BLaER1 treated with 17β-estradiol and CSF1 and Interleukin-3, amounts not matched to agents 10 nM and 100 nM (cell line): ENCODE measurements around the gene CELSR3.

ENCODE experiments used
- H3K27ac ChIP-seq, 11 experiments: shearing (Covaris generic); formaldehyde crosslinking; 2 replicates each; pipeline ENCODE4 v1.8.1; 2022
- H3K27me3 ChIP-seq, 11 experiments: shearing (Covaris generic); formaldehyde crosslinking; 2 replicates each; pipeline ENCODE4 v1.8.1; 2022
- H3K36me3 ChIP-seq, 11 experiments: shearing (Covaris generic); formaldehyde crosslinking; 2 replicates each; pipeline ENCODE4 v1.8.1; 2022
- H3K4me1 ChIP-seq, 10 experiments: shearing (Covaris generic); formaldehyde crosslinking; 2 replicates each; pipeline ENCODE4 v1.8.1; 2022
- H3K4me2 ChIP-seq, 11 experiments: shearing (Covaris generic); formaldehyde crosslinking; 2 replicates each; pipeline ENCODE4 v1.8.1; 2022
- H3K4me3 ChIP-seq, 10 experiments: shearing (Covaris generic); formaldehyde crosslinking; 2 replicates each; pipeline ENCODE4 v1.8.1; 2022
- H3K9ac ChIP-seq, 11 experiments: shearing (Covaris generic); formaldehyde crosslinking; 2 replicates each; pipeline ENCODE4 v1.8.1; 2022
- H3K9me3 ChIP-seq, 11 experiments: shearing (Covaris generic); formaldehyde crosslinking; replicated peaks in 1 of 11; 2 replicates each; pipeline ENCODE4 v1.8.1; 2022
- H4K20me1 ChIP-seq, 11 experiments: shearing (Covaris generic); formaldehyde crosslinking; 2 replicates each; pipeline ENCODE4 v1.8.1; 2022
- Cebpa-rat ChIP-seq, 11 experiments: shearing (Covaris generic); IDR thresholded peaks; 2 replicates each; pipeline ENCODE4 v1.8.1; 2022

The CELSR3 gene

GRCh38 chr3:48656841-48657281, 5.8 kb downstream of the CELSR3 start:
- Histone ChIP-seq H3K4me1 (peaks cover 5 to 37% (median 27%) of the 10 kb centered on the region in 10 experiments; a peak in 19 of 20 replicates), H3K27ac (peak overlapping the region in 7 of 11 experiments; percentile 4 to 57 (median 51); a peak in 8 of 22 replicates), H3K27me3 (peaks cover 0 to 24% (median 5%) of the 10 kb centered on the region in 11 experiments; a peak in 8 of 22 replicates), H3K4me3 (peak overlapping the region; percentile 58 to 75 (median 65); a peak in 19 of 20 replicates), H3K9ac (peak overlapping the region in 9 of 11 experiments; percentile 37 to 74 (median 65); a peak in 15 of 22 replicates), H3K4me2 (peak overlapping the region; percentile 82 to 95 (median 92)), H3K36me3 (no peaks in the 10 kb centered on the region), H3K9me3 (no peaks in the 10 kb centered on the region), H4K20me1 (peaks cover 0 to 35% (median 8%) of the 10 kb centered on the region in 11 experiments; a peak in 13 of 22 replicates)
- TF ChIP-seq Cebpa-rat (IDR thresholded peaks at IDR 0.05): no peak

GRCh38 chr3:48656061-48656840, 6.4 kb downstream of the CELSR3 start:
- Histone ChIP-seq H3K27me3 (peaks cover 0 to 24% (median 5%) of the 10 kb centered on the region in 11 experiments; a peak in 8 of 22 replicates), H3K9me3 (no peaks in the 10 kb centered on the region), H3K4me1 (peaks cover 2 to 33% (median 23%) of the 10 kb centered on the region in 10 experiments; a peak in 19 of 20 replicates), H3K27ac (peak overlapping the region in 8 of 11 experiments; percentile 4 to 57 (median 40); a peak in 11 of 22 replicates), H4K20me1 (peaks cover 0 to 33% (median 6%) of the 10 kb centered on the region in 11 experiments; a peak in 13 of 22 replicates), H3K4me3 (peak overlapping the region; percentile 58 to 75 (median 65)), H3K36me3 (no peaks in the 10 kb centered on the region), H3K4me2 (peak overlapping the region; percentile 82 to 95 (median 92)), H3K9ac (peak overlapping the region; percentile 33 to 74 (median 65); a peak in 21 of 22 replicates)
- TF ChIP-seq Cebpa-rat (IDR thresholded peaks at IDR 0.05): no peak

- peak overlapping the region; percentile 82 to 95 (median 92) for H3K4me2 ChIP-seq
- H3K4me1 ChIP-seq: peaks cover 0 to 27% (median 18%) of the 10 kb centered on the region in 10 experiments; a peak in 19 of 20 replicates
- no peaks in the 10 kb centered on the region for H3K9me3 ChIP-seq
- H3K4me3 ChIP-seq: peak overlapping the region in 9 of 10 experiments; percentile 58 to 75 (median 65); a peak in 17 of 20 replicates
- H3K27me3 ChIP-seq: peaks cover 0 to 24% (median 5%) of the 10 kb centered on the region in 11 experiments; a peak in 8 of 22 replicates
- peaks cover 0 to 26% (median 2%) of the 10 kb centered on the region in 11 experiments; a peak in 7 of 22 replicates for H4K20me1 ChIP-seq
- peak overlapping the region in 4 of 11 experiments; percentile 62 to 74 (median 65); a peak in 6 of 22 replicates for H3K9ac ChIP-seq
- H3K36me3 ChIP-seq: no peaks in the 10 kb centered on the region
- TF ChIP-seq Cebpa-rat (IDR thresholded peaks at IDR 0.05): no peak
- H3K27ac ChIP-seq: no peak overlapping the region; a peak in 1 of 22 replicates
These were observed 7.1 kb downstream of the CELSR3 start for GRCh38 chr3:48655606-48656005.

GRCh38 chr3:48655063-48655462, 7.6 kb downstream of the CELSR3 start:
- H3K4me2 ChIP-seq: peak overlapping the region; percentile 82 to 95 (median 92); a peak in 20 of 22 replicates
- H3K4me1 ChIP-seq: peaks cover 0 to 27% (median 18%) of the 10 kb centered on the region in 10 experiments; a peak in 19 of 20 replicates
- H3K36me3 ChIP-seq: no peaks in the 10 kb centered on the region
- H4K20me1 ChIP-seq: peaks cover 0 to 21% (median 0%) of the 10 kb centered on the region in 11 experiments; a peak in 4 of 22 replicates
- H3K4me3 ChIP-seq: peak overlapping the region in 1 of 10 experiments; percentile 63; a peak in 1 of 20 replicates
- no peak overlapping the region for H3K27ac ChIP-seq
- H3K9ac ChIP-seq: no peak overlapping the region
- H3K9me3 ChIP-seq: no peaks in the 10 kb centered on the region
- TF ChIP-seq Cebpa-rat (IDR thresholded peaks at IDR 0.05): no peak
- peaks cover 0 to 24% (median 5%) of the 10 kb centered on the region in 11 experiments; a peak in 8 of 22 replicates for H3K27me3 ChIP-seq

GRCh38 chr3:48652923-48653715, 9.6 kb downstream of the CELSR3 start:
- H3K27me3 ChIP-seq: peaks cover 0 to 24% (median 5%) of the 10 kb centered on the region in 11 experiments; a peak in 8 of 22 replicates
- H3K9ac ChIP-seq: no peak overlapping the region
- TF ChIP-seq Cebpa-rat (IDR thresholded peaks at IDR 0.05): no peak
- no peak overlapping the region for H3K27ac ChIP-seq
- peaks cover 0 to 18% (median 0%) of the 10 kb centered on the region in 11 experiments; a peak in 2 of 22 replicates for H4K20me1 ChIP-seq
- H3K9me3 ChIP-seq: no peaks in the 10 kb centered on the region
- H3K4me3 ChIP-seq: no peak overlapping the region
- no peaks in the 10 kb centered on the region for H3K36me3 ChIP-seq
- H3K4me1 ChIP-seq: peaks cover 0 to 27% (median 18%) of the 10 kb centered on the region in 10 experiments; a peak in 19 of 20 replicates
- no peak overlapping the region for H3K4me2 ChIP-seq

GRCh38 chr3:48651771-48652170, 10.9 kb downstream of the CELSR3 start:
- Histone ChIP-seq H3K9ac (no peak overlapping the region), H3K36me3 (no peaks in the 10 kb centered on the region), H3K27me3 (peaks cover 0 to 15% (median 2%) of the 10 kb centered on the region in 11 experiments; a peak in 7 of 22 replicates), H3K4me1 (peaks cover 0 to 21% (median 12%) of the 10 kb centered on the region in 10 experiments; a peak in 19 of 20 replicates), H3K4me2 (no peak overlapping the region), H4K20me1 (peaks cover 0 to 18% (median 0%) of the 10 kb centered on the region in 11 experiments; a peak in 2 of 22 replicates), H3K4me3 (no peak overlapping the region), H3K9me3 (no peaks in the 10 kb centered on the region), H3K27ac (no peak overlapping the region)
- no peak for TF ChIP-seq Cebpa-rat (IDR thresholded peaks at IDR 0.05)

- Histone ChIP-seq H4K20me1 (peaks cover 0 to 18% (median 0%) of the 10 kb centered on the region in 11 experiments; a peak in 3 of 22 replicates), H3K36me3 (no peaks in the 10 kb centered on the region), H3K4me2 (no peak overlapping the region), H3K9ac (no peak overlapping the region), H3K4me1 (peaks cover 0 to 14% (median 5%) of the 10 kb centered on the region in 10 experiments; a peak in 12 of 20 replicates), H3K27me3 (peaks cover 0 to 7% (median 0%) of the 10 kb centered on the region in 11 experiments; a peak in 3 of 22 replicates), H3K4me3 (no peak overlapping the region), H3K9me3 (no peaks in the 10 kb centered on the region), H3K27ac (no peak overlapping the region)
- TF ChIP-seq Cebpa-rat (IDR thresholded peaks at IDR 0.05): no peak
These were observed 12.0 kb downstream of the CELSR3 start for GRCh38 chr3:48650723-48651122.

- no peak overlapping the region for H3K9ac ChIP-seq
- H4K20me1 ChIP-seq: peaks cover 0 to 10% (median 0%) of the 10 kb centered on the region in 11 experiments; a peak in 2 of 22 replicates
- TF ChIP-seq Cebpa-rat (IDR thresholded peaks at IDR 0.05): no peak
- peaks cover 0 to 4% (median 0%) of the 10 kb centered on the region in 10 experiments; a peak in 1 of 20 replicates for H3K4me1 ChIP-seq
- H3K4me3 ChIP-seq: no peak overlapping the region
- no peaks in the 10 kb centered on the region for H3K27me3 ChIP-seq
- no peak overlapping the region for H3K4me2 ChIP-seq
- H3K36me3 ChIP-seq: no peaks in the 10 kb centered on the region
- no peaks in the 10 kb centered on the region for H3K9me3 ChIP-seq
- H3K27ac ChIP-seq: no peak overlapping the region
These were observed 14.4 kb downstream of the CELSR3 start for GRCh38 chr3:48648188-48648850.
